Keratinocyte (primary cell): ENCODE measurements around the gene GIPC3. TPM values are rescaled to one million over a fixed set of nuclear protein-coding genes. Genes with fewer than 3 reads are reported as not detected.

Experiments
- DNase-seq: peaks from one replicate; pipeline ENCODE4 v3.0.0-alpha.2; 2011; ENCODE audit warnings: low read depth, missing footprints, low spot score
- FAIRE-seq: peaks from 2 replicates; lab custom pipeline; 2011; peaks lifted over from hg19 to GRCh38; lab: Jason Lieb, UNC
- H2AFZ ChIP-seq: 2 replicates; pipeline ENCODE4 v1.6.0; 2012; ENCODE audit warnings: low read length, control low read depth, inconsistent platforms; ENCODE audit not compliant: control insufficient read depth
- H3K27ac ChIP-seq: 2 replicates; pipeline ENCODE4 v1.5.1; 2011; ENCODE audit warnings: low read length; ENCODE audit not compliant: control insufficient read depth, insufficient read depth
- H3K27me3 ChIP-seq: 3 replicates; pipeline ENCODE4 v1.6.0; 2011; ENCODE audit warnings: low read length; ENCODE audit not compliant: control insufficient read depth, insufficient read depth; ENCODE audit errors: extremely low read depth
- H3K36me3 ChIP-seq, 2 experiments: 2 replicates in 1 of 2; 3 replicates in 1 of 2; pipeline ENCODE4 v1.5.1; 2011; ENCODE audit warnings: low read length in 2 of 2, mild to moderate bottlenecking in 1 of 2; ENCODE audit not compliant: control insufficient read depth in 2 of 2, insufficient read depth in 2 of 2; ENCODE audit errors: extremely low read depth in 1 of 2
- H3K4me1 ChIP-seq: 3 replicates; pipeline ENCODE4 v1.5.1; 2011; ENCODE audit warnings: low read length; ENCODE audit not compliant: control insufficient read depth, insufficient read depth; ENCODE audit errors: extremely low read depth
- H3K4me2 ChIP-seq: 3 replicates; pipeline ENCODE4 v1.6.0; 2011; ENCODE audit warnings: low read depth, low read length; ENCODE audit not compliant: control insufficient read depth, insufficient read depth; ENCODE audit errors: extremely low read depth
- H3K4me3 ChIP-seq, 3 experiments: fragments of 200-600 bp in 1 of 3; sonication (generic) in 1 of 3; 2 replicates in 2 of 3; 3 replicates in 1 of 3; pipeline ENCODE4 v1.5.1; 2011 to 2016; ENCODE audit warnings: low read length in 3 of 3, mild to moderate bottlenecking in 3 of 3, control low read depth in 2 of 3, inconsistent platforms in 1 of 3, low read depth in 1 of 3, mixed read lengths in 1 of 3, mixed run types in 1 of 3, moderate library complexity in 1 of 3; ENCODE audit not compliant: control insufficient read depth in 2 of 3, insufficient read depth in 2 of 3; ENCODE audit errors: extremely low read depth in 1 of 3
- H3K79me2 ChIP-seq: 2 replicates; pipeline ENCODE4 v1.6.0; 2012; ENCODE audit warnings: low read length; ENCODE audit not compliant: control insufficient read depth, insufficient read depth
- H3K9ac ChIP-seq: 3 replicates; pipeline ENCODE4 v1.6.0; 2011; ENCODE audit warnings: low read length; ENCODE audit not compliant: control insufficient read depth, insufficient read depth; ENCODE audit errors: extremely low read depth
- H3K9me1 ChIP-seq: 3 replicates; pipeline ENCODE4 v1.6.0; 2011; ENCODE audit warnings: low read length; ENCODE audit not compliant: control insufficient read depth, insufficient read depth; ENCODE audit errors: extremely low read depth
- H3K9me3 ChIP-seq: 2 replicates; pipeline ENCODE4 v1.5.1; 2012; ENCODE audit warnings: low read depth, low read length; ENCODE audit not compliant: control insufficient read depth
- H4K20me1 ChIP-seq: 3 replicates; pipeline ENCODE4 v1.6.0; 2011; ENCODE audit warnings: low read length; ENCODE audit not compliant: control insufficient read depth, insufficient read depth; ENCODE audit errors: extremely low read depth
- EZH2 ChIP-seq: IDR thresholded peaks from one replicate; pipeline ENCODE4 v1.6.1; 2012; ENCODE audit warnings: inconsistent platforms, mild to moderate bottlenecking, low read length, moderate library complexity
- dilution Hi-C: fragments of 300-500 bp; cut with MboI; formaldehyde crosslinking; loops from one replicate; pipeline ENCODE4 v1.7.0; 2020; ENCODE audit warnings: low sequenced_read_pairs; ENCODE audit not compliant: extremely low pct_ligation_motif_present
- polyA plus RNA-seq, 5 experiments: library from polyadenylated mRNA; depleted of rRNA in 3 of 5; stranded (reverse) in 3 of 5; stranded (forward) in 1 of 5; unstranded in 1 of 5; fragments of >200 nt; gene quantifications; 1 replicate in 1 of 5; 2 replicates in 3 of 5; 3 replicates in 1 of 5; pipeline versions ENCODE4 v1.2.1 to v1.2.3, GENCODE V29; 2011 to 2012; ENCODE audit warnings: missing spikeins in 2 of 5, low read depth in 1 of 5, low replicate concordance in 1 of 5
- TF ChIP-seq, protein P1 (sequence below), 3 experiments: IDR thresholded peaks in 1 of 3; conservative IDR thresholded peaks in 1 of 3; optimal IDR thresholded peaks in 1 of 3; 2 replicates in 2 of 3; 3 replicates in 1 of 3; pipeline versions ENCODE3 to v1.5.1; 2011; ENCODE audit warnings: low read length in 3 of 3, mild to moderate bottlenecking in 3 of 3, moderate library complexity in 2 of 3, control low read depth in 1 of 3, inconsistent platforms in 1 of 3; ENCODE audit not compliant: insufficient read depth in 2 of 3; ENCODE audit errors: extremely low read depth in 1 of 3

Gene GIPC3
- polyA plus RNA-seq, 1 donor (not counting 4 experiments of a cell fraction or from before 2014, with no cell fraction given) = not detected

DNA sequence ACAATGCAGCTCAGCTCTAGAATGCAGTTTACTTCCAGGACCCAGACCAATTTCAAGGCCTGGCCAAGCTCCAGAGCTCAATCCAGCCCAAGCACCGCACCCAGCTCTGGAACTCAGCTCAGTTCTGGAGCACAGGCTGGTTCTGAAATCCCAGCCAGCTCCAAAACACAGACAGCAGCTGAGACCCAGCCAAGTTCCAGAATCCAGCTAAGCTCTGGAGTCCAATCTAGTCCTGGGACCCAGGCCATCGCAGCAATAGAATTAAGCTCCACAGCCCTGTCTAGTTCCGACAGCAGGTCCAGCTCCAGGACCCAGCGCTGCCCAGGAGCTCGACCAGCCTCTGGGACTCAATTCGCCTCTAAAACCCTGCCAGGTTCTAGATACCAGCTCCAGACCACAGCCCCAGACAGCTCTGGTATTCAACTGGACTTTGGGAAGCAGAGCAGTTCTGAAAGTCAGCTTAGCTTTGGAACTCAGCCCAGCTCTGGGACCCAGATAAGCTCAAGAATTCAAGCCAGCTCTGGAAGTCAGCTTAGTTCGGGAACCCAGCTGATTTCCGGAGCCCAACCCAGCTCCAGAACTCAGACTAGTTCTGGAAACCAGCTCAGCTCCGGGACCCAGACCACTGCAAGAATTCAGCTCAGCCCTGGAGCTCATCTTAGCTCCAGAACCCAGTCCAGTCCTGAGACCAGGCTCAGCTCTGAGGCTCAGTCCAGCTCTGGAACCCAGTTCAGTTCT, 6.8 kb downstream of the GIPC3 start:
- FAIRE-seq = no peak
- H3K27ac ChIP-seq = no peak overlapping the region

DNA sequence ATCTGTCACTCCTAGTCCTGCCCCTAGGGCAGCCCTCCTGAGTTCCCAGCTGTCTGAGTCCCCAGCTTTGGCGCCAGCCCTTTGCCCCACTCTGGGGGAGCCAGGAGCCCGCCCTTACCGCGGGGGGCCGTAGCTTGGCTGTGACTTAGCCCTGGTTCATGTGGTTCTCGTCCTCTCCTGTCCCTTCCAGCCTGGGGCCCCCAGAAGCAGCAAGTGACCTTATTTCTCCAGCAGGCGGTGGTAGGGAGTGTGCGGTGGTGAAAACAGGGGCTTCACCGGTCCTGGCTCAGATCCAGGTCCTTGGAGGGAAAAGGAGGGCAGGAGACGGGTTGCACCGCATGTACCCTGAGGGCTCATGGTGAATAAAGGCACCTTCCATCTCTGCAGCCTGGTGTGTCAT, 7.9 kb downstream of the GIPC3 start:
- H3K9me1 ChIP-seq = no peaks in the 10 kb centered on the region
- dilution Hi-C loops = no loop called here
- H3K27me3 ChIP-seq = peaks cover 14% of the 10 kb centered on the region
- no peak overlapping the region for H3K9ac ChIP-seq
- no peak overlapping the region for H3K4me3 ChIP-seq
- H3K9me3 ChIP-seq = no peaks in the 10 kb centered on the region
- no peaks in the 10 kb centered on the region for H3K4me1 ChIP-seq
- DNase-seq = no peak
- no peak for FAIRE-seq
- no peak overlapping the region for H3K27ac ChIP-seq
- H3K79me2 ChIP-seq = no peaks in the 10 kb centered on the region
- no peak overlapping the region for H3K4me2 ChIP-seq
- H2AFZ ChIP-seq = no peak overlapping the region
- no peaks in the 10 kb centered on the region for H4K20me1 ChIP-seq
- no peaks in the 10 kb centered on the region for H3K36me3 ChIP-seq
- no peak for TF ChIP-seq EZH2

More for the DNA sequence above, 6.8 kb downstream of the GIPC3 start:
- H2AFZ ChIP-seq = no peak overlapping the region
- H3K4me1 ChIP-seq = no peaks in the 10 kb centered on the region
- no peaks in the 10 kb centered on the region for H4K20me1 ChIP-seq
- H3K4me2 ChIP-seq = no peak overlapping the region
- H3K27me3 ChIP-seq = peaks cover 15% of the 10 kb centered on the region
- TF ChIP-seq, protein P1, sequence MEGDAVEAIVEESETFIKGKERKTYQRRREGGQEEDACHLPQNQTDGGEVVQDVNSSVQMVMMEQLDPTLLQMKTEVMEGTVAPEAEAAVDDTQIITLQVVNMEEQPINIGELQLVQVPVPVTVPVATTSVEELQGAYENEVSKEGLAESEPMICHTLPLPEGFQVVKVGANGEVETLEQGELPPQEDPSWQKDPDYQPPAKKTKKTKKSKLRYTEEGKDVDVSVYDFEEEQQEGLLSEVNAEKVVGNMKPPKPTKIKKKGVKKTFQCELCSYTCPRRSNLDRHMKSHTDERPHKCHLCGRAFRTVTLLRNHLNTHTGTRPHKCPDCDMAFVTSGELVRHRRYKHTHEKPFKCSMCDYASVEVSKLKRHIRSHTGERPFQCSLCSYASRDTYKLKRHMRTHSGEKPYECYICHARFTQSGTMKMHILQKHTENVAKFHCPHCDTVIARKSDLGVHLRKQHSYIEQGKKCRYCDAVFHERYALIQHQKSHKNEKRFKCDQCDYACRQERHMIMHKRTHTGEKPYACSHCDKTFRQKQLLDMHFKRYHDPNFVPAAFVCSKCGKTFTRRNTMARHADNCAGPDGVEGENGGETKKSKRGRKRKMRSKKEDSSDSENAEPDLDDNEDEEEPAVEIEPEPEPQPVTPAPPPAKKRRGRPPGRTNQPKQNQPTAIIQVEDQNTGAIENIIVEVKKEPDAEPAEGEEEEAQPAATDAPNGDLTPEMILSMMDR (optimal IDR thresholded peaks at IDR 0.05 in 1 of 3, IDR thresholded peaks at IDR 0.05 in 1 of 3, conservative IDR thresholded peaks at IDR 0.05 in 1 of 3; ENCODE audit: extremely low read depth in 1 of 3, insufficient read depth in 2 of 3, low read length in 3 of 3) = no peak
- TF ChIP-seq EZH2 = no peak
- dilution Hi-C loops = no loop called here
- no peaks in the 10 kb centered on the region for H3K9me1 ChIP-seq
- no peaks in the 10 kb centered on the region for H3K9me3 ChIP-seq
- no peak overlapping the region for H3K4me3 ChIP-seq
- H3K79me2 ChIP-seq = no peaks in the 10 kb centered on the region
- DNase-seq = no peak
- no peaks in the 10 kb centered on the region for H3K36me3 ChIP-seq
- H3K9ac ChIP-seq = no peak overlapping the region
